ENCODE data around the gene OPCML.

DNA sequence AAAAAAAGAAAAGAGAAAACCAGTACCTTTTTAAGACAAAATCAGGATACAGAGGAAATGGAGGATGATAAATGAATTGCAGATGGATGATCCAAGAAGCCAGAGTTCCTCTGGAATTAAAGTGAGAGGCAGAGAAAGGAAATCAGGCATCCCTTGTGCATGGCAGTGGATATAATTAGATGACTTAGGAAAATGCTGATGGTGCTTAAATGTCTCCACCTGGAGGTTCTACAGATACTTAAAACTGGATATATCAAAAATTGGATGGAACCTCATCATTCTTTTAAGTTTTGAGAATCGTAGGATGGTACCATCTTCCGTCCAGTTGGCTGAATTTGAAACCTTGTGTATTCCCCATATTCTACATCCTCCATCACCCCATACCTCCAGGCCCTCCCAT, 1121.9 kb downstream of the OPCML start:
- TF ChIP-seq CTCF (optimal IDR thresholded peaks at IDR 0.05 in 1 of 3, IDR thresholded peaks at IDR 0.05 in 1 of 3, conservative IDR thresholded peaks at IDR 0.05 in 1 of 3; ENCODE audit: extremely low read depth in 1 of 3, insufficient read depth in 2 of 3, low read length in 3 of 3) (no peak), EZH2 (IDR thresholded peaks at IDR 0.05; ENCODE audit: low read length) (no peak)

All from keratinocyte (primary cell).